GM18526 (cell line): ENCODE measurements around the gene PLA2G5.

Experiments used
- POLR2A ChIP-seq: IDR thresholded peaks from 3 replicates; pipeline ENCODE4 v1.6.1; 2011; ENCODE audit not compliant: insufficient read length; ENCODE audit errors: extremely low read depth

PLA2G5 gene

DNA sequence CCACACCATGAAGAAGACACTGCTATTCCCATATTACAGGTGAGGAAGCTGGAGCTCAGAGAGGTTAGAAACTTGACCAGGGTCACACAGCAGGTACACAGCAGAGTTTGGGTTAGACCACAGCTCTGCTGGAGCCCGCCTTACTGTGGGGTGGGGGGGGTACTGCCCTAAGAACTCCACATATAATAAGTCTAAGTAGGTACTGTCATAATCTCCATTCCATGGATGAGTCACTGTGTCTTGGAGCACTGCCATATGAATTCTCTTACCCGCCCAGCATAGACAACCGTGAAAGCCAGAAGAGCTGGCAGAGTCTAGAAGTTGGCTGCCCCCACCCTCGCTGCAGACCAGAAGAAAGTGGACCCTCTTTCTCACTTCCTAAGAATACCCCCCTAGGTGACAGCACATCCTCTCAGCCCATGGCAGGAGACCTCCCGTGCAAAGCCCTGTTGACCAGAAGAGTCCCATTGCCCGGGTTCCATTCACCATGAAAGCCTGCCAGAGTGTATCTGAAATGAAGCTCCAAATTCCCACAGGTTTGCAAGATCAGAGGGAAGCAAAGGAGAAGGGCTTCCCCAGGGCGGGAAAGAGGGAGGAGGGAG lies 54.6 kb downstream of the PLA2G5 start:
- no peak for TF ChIP-seq POLR2A

DNA sequence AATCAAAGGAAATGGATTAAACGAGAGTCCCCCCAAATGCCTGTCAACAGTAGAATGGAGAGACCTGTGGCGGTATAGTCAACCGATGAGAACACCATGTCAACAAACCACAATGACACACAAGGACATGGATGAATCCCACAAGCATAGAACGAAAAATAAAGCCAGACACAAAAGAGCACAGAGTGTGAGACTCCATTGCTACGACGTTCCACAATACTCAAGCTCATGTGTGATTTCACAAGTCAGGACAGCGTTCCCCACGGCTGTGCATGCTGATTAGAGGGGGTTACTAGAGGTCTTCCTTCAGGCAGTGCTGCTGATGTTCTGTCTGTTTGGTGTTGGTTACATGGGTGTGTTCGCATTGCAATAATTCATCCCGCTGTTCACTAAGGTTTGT lies 55.1 kb downstream of the PLA2G5 start:
- no peak for TF ChIP-seq POLR2A

DNA sequence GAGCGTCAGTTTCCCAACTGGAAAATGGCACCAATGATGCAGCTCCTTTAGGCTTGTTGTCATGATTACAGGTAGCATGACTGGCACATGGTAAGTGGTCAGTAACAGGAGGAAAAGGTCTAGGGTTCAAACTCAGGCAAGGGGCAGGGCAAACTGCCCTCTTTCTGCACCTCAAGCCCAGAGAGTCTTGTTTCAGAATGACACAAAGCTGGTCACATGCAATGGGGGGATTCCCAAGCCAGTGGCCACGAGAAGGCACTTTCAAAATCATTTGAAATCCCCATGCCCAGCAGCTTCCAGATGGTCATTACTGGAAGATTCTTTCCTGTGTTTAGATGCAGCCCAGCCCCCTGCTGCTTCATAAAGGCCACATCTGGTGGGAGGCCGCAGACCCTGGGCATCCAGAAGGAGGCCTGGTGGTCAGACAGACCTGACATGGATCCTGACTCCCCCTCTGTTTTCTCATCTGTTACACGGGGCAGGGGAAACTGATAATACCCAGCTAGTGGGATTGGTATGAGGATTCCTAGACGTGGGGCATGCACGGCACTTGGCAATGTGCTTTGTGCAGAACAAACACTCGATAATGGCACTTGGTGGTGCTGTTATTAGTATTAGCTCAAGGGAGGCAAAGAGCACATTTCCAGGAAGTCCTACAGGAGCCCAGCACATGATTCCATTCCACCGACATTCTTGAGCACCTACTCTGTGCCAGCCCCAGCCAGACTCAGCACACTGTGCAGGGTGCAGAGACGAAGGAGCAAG lies 56.2 kb downstream of the PLA2G5 start:
- TF ChIP-seq POLR2A, result no peak

DNA sequence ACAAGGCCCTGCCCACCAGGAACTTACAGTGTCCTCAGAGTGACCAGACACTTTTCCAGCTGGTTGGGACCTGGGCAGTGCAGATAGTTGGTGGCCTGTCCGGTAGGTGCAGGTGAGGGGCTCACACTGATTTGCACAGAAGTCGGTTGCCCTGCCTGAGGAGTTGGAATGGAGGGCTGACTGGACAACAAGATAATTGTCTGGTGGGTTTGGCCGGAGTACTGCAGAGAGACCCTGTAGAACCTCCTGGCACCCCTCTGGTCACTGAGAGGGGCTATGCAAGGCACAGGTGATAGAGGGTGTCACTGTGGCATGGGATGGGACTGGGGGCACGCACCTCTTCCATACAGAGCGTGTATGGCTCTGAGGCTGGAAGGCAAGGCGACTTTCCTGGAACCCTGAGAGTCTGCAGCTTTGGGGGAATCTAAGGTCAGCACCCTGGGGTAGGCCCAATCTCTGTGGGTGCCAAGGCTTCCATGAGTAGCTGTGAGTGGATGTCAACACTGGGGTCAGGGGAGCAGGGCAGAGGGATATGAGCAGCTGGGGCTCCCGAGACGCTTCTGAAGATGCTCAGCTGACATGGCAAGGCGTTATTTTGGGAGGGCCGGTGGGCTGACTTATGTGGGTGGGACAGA lies 56.9 kb downstream of the PLA2G5 start:
- no peak for TF ChIP-seq POLR2A

- no peak for TF ChIP-seq POLR2A
These were observed 65.0 kb downstream of the PLA2G5 start for GRCh38 chr1:20134995-20135394.

DNA sequence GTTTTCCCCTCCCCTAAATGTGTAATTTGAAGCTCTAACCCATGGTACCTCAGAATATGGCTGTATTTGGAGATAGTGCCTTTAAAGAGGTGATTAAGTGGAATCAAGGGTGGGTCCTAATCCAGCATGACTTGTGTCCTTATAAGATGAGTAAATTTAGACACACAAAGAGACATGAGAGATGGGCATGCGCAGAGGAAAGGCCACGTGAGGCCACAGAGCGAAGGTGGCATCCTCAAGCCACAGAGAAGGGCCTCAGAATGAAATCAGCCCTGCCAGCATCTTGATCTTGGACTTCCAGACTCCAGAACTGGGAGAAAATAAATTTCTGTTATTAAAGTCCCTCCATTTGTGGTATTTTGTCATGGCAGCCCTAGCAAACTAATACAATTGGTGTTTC lies 66.3 kb downstream of the PLA2G5 start:
- no peak for TF ChIP-seq POLR2A

GRCh38 chr1:20137055-20137454 lies 67.1 kb downstream of the PLA2G5 start:
- no peak for TF ChIP-seq POLR2A

- TF ChIP-seq POLR2A, result no peak
These were observed 67.6 kb downstream of the PLA2G5 start for GRCh38 chr1:20137604-20138003.

DNA sequence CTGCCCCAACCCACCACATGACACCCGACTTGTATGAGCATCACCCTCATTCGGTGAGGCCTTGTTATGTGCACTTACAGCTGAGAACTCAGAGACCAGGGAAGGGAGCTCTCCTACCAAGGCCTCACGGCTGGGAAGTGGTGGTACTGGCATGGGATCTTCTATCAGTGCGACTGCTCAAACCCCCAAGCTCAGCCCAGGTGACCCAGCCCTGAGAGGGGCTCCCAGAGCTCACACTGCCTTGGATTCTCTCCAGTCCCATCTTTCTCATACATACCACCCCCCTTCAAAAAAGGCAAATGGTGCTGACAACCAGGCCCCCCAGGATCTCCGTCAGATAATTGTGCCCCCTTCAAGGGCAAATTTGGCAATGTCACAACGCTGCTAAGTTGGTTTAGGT lies 68.4 kb downstream of the PLA2G5 start:
- TF ChIP-seq POLR2A, result no peak

DNA sequence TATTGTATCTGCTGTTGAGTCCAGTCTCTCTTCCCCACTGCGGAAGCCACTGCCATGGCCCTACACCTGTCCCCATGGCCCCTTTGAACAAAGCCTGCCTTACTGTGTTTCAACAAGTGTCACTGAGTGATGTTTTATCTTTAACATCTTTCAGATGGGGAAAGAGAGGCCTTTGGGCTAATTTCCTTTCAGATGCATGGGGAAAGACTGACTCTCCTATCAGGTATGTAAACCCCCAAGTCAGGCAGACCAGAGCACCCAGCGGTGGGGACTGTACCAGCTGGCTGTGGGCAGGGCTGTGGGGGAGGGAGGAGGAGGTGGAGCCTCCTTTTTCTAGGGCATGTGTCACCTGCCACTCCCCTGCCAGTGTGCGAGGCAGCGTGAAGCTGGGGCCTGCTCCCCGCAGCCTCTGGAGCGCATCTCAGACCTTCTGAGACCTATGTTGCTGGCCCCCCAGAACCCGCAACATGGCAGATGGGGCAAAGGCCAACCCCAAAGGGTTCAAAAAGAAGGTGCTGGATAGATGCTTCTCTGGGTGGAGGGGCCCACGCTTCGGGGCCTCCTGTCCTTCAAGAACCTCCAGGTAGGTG lies 69.1 kb downstream of the PLA2G5 start, which contains the start of gene PLA2G2F:
TSS of gene PLA2G2F (plus strand) at position 363 of the 590 bp plus-strand sequence. CDS start at position 468, 105 bp downstream.
- TF ChIP-seq POLR2A, result no peak

DNA sequence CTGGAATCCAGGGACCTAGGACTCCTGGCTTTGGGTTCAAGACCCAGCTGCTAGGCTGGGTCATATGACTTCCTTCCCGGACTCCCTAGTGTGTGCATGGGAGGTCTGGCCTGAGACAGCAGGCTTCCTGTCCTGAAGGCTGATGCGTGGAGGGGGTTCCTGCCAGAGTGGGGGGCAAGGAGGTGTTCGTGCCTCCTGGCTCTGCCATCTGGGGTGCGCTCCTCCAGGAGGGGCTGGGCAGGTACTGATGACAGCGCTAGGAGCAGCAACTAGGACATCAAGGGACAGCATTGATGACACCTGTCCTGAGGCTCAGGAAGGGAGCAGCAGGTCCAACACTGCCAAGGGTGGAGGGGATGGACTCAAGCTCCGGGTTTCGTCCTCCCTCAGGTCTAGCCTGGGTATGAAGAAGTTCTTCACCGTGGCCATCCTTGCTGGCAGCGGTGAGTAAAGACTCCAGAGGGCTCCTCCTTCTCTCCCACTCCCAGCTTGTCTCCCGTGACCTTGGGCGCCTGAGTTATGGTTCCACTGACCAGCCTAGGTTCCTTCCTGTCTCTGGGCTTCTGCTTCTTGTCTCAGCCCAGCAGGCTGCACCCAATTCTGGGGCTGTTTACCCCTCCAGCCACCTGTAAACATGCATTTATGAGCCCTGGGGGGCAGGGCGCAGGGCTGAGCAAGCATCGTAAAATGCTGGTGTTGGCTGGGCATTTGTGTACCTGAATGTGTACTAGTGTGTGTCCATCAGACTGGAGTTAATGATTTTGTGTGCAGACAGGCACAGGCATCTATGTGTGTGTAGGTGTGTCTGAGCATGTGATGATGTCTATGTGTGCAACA lies 70.0 kb downstream of the PLA2G5 start:
- TF ChIP-seq POLR2A, result no peak

GRCh38 chr1:20141001-20141400 lies 71.0 kb downstream of the PLA2G5 start:
- TF ChIP-seq POLR2A, result no peak

DNA sequence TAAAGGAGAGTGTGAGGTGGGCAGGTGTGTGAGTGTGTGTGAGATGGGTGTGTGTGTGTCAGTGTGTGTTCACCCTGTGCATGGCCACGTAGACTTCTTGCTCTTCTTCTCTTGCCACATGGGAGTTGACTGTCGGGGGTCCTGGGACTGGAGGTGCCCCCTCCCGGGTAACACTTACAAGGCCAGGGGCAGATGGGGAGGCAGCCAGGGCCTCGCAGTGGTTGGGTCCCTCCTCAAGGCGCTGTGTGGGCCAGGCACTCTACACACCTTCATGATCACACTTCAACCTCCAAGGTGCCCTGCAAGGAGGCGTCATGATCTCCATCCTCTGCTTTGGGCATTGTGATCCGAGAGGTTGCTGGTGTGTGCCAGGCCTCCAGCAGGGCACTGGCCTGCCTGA lies 71.5 kb downstream of the PLA2G5 start:
- TF ChIP-seq POLR2A, result no peak
